K562 (cell line): Measurements from ENCODE around the gene KLK5.

Experiments used
- CHD2 ChIP-seq: IDR thresholded peaks from 2 replicates; pipeline ENCODE4 v1.6.1; 2011; ENCODE audit warnings: low read depth, low read length
- CTCF ChIP-seq, 3 experiments: IDR thresholded peaks in 2 of 3; conservative IDR thresholded peaks in 1 of 3; 2 replicates each; pipeline ENCODE4 v1.5.1; 2011 to 2012; ENCODE audit warnings: low read length in 3 of 3, mild to moderate bottlenecking in 3 of 3, control low read depth in 2 of 3, improper control_type of control experiment in 1 of 3, inconsistent platforms in 1 of 3, low read depth in 1 of 3, mixed read lengths in 1 of 3, moderate library complexity in 1 of 3; ENCODE audit not compliant: insufficient read depth in 2 of 3
- DPF2 ChIP-seq: fragments of 450-650 bp; IDR thresholded peaks from 2 replicates; pipeline ENCODE4 v1.6.1; 2016
- HLTF ChIP-seq: fragments of 450-650 bp; IDR thresholded peaks from 2 replicates; pipeline ENCODE4 v1.6.1; 2016
- MAZ ChIP-seq, 2 experiments: fragments of 450-650 bp in 1 of 2; sonication (generic) in 1 of 2; formaldehyde crosslinking; IDR thresholded peaks in 1 of 2; conservative IDR thresholded peaks in 1 of 2; 2 replicates each; pipeline versions ENCODE4 v1.4.0 to v1.5.0; 2020; ENCODE audit warnings: mild to moderate bottlenecking in 1 of 2, missing genetic modification reagents in 1 of 2
- MXI1 ChIP-seq: IDR thresholded peaks from 2 replicates; pipeline ENCODE4 v1.6.1; 2011; ENCODE audit warnings: low read depth, mild to moderate bottlenecking, improper control_type of control experiment, low read length
- NCOA4 ChIP-seq: fragments of 450-650 bp; IDR thresholded peaks from 2 replicates; pipeline ENCODE4 v1.6.1; 2018; ENCODE audit warnings: mild to moderate bottlenecking; ENCODE audit not compliant: partially characterized antibody
- SMARCE1 ChIP-seq: fragments of 450-650 bp; IDR thresholded peaks from 2 replicates; pipeline ENCODE4 v1.7.1; 2016; ENCODE audit warnings: mild to moderate bottlenecking
- ZNF436 ChIP-seq: fragments of 250-450, 450-650 bp; sonication (Bioruptor Pico); formaldehyde crosslinking; IDR thresholded peaks from 2 replicates; pipeline ENCODE4 v1.7.0; 2020; ENCODE audit warnings: mild to moderate bottlenecking
- TF ChIP-seq, protein P1 (sequence below): fragments of 200-400 bp; formaldehyde crosslinking; IDR thresholded peaks from 2 replicates; pipeline ENCODE4 v1.6.1; 2017; ENCODE audit warnings: mild to moderate bottlenecking, low read depth, low read length, moderate library complexity
- TF ChIP-seq, protein P2 (sequence below): fragments of 250-450 bp; sonication (Bioruptor Pico); IDR thresholded peaks from 2 replicates; pipeline ENCODE4 v1.4.0; 2020; ENCODE audit warnings: mild to moderate bottlenecking, moderate library complexity

GRCh38 chr19:50896591-50897190, 56.1 kb downstream of the KLK5 start:
- TF ChIP-seq, protein P1, sequence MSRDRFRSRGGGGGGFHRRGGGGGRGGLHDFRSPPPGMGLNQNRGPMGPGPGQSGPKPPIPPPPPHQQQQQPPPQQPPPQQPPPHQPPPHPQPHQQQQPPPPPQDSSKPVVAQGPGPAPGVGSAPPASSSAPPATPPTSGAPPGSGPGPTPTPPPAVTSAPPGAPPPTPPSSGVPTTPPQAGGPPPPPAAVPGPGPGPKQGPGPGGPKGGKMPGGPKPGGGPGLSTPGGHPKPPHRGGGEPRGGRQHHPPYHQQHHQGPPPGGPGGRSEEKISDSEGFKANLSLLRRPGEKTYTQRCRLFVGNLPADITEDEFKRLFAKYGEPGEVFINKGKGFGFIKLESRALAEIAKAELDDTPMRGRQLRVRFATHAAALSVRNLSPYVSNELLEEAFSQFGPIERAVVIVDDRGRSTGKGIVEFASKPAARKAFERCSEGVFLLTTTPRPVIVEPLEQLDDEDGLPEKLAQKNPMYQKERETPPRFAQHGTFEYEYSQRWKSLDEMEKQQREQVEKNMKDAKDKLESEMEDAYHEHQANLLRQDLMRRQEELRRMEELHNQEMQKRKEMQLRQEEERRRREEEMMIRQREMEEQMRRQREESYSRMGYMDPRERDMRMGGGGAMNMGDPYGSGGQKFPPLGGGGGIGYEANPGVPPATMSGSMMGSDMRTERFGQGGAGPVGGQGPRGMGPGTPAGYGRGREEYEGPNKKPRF = no peak
- TF ChIP-seq CTCF (IDR thresholded peaks at IDR 0.05 in 2 of 3, conservative IDR thresholded peaks at IDR 0.05 in 1 of 3; ENCODE audit: insufficient read depth in 2 of 3, low read depth in 1 of 3, low read length in 3 of 3) (no peak), DPF2 (peak; percentile 73), HLTF (no peak), CHD2 (no peak), MAZ (CRISPR knock-in tag; conservative IDR thresholded peaks at IDR 0.05 in 1 of 2, IDR thresholded peaks at IDR 0.05 in 1 of 2) (no peak), MXI1 (no peak), NCOA4 (no peak), ZNF436 (no peak), SMARCE1 (peak; percentile 86; the same call in 1 of the 2 replicates)
- TF ChIP-seq, protein P2, sequence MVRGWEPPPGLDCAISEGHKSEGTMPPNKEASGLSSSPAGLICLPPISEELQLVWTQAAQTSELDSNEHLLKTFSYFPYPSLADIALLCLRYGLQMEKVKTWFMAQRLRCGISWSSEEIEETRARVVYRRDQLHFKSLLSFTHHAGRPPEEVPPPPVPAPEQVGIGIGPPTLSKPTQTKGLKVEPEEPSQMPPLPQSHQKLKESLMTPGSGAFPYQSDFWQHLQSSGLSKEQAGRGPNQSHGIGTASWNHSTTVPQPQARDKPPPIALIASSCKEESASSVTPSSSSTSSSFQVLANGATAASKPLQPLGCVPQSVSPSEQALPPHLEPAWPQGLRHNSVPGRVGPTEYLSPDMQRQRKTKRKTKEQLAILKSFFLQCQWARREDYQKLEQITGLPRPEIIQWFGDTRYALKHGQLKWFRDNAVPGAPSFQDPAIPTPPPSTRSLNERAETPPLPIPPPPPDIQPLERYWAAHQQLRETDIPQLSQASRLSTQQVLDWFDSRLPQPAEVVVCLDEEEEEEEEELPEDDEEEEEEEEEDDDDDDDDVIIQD = no peak
